Measurements from ENCODE around the gene ATP2B2.

ATP2B2 gene

GRCh38 chr3:10529809-10530208 is 24.4 kb upstream of the ATP2B2 start:
- DNase-seq (ENCODE audit: low read depth): no peak

GRCh38 chr3:10528046-10528445 is 22.7 kb upstream of the ATP2B2 start:
- DNase-seq (ENCODE audit: low read depth): no peak

DNA sequence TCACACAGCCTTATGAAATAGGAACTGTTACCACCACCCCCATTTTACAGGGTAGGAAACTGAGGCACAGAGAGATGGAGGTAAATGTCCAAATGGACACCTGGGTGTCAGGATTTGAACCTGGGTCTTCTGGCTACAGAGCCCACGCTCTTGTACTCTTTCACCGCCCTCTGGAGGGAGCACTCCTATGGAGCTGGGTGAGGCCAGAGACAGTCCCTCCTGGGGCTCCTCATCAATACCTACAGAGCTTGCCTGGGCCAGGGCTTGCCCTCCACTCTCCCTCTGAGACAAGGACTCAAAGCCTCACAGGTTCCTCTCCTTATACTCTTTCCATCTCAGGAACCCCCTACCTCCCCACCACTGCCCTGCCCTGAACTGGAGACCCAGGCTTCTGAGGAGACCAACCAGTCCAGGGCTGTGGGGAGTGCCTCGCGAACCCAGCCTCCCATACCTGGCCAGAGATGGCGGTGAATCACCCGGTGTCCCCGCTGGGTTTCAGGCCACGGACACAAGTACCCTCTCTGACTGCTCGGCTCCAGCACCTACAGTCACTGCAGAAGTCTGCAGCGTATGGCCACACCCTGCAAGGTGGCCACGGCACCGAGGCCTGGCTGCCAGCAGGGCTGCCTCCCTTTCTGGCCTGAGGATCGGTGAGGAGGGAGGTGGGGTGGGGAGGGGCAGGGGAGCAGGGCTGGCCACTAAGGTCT is 22.1 kb upstream of the ATP2B2 start:
- no peak for DNase-seq (ENCODE audit: low read depth)

DNA sequence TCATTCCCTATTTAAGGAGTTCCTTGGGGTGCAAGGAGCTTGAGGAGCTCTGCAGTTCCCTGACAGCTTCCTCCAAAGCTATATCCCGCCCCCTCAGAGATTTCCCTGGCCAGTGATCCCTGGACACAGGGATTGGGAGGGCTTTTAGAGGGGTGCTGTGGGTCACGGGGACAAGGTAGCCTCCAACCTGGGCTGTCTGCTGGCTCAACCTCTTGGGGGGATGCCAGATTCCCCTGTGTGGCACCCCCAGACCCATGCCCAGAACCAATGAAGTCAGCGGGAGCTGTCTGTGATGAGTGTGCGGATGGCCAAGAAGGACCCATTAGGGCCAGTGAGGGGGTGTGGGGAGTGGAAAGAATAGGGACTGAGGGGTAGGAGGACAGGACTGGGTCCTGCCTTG is 21.0 kb upstream of the ATP2B2 start:
- no peak for DNase-seq (ENCODE audit: low read depth)

- no peak for DNase-seq (ENCODE audit: low read depth)
Observed at GRCh38 chr3:10524799-10525301, 19.5 kb upstream of the ATP2B2 start.

GRCh38 chr3:10524270-10524669 is 18.9 kb upstream of the ATP2B2 start:
- DNase-seq (ENCODE audit: low read depth): no peak

DNA sequence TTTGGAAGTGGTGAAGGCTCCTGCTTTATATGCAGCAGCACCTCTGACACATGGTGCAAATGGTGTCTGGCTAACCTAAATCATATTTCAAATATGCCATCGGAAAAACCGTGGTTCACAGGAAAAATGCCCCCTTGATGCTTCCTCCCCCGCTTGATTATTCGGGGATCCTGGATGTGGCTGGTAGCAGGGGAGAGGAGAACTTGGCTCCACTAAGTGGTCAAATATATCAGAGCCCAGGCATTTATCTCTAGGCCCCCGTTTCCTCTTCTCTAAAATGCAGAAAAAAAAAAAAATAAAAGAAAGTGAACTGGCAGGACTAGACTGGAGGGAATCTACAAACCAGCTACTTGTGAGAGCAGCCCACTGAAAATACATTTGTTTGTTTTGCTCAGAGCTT is 18.2 kb upstream of the ATP2B2 start:
- DNase-seq (ENCODE audit: low read depth): no peak

- DNase-seq (ENCODE audit: low read depth): no peak
Observed at GRCh38 chr3:10522646-10523303, 17.4 kb upstream of the ATP2B2 start.

DNA sequence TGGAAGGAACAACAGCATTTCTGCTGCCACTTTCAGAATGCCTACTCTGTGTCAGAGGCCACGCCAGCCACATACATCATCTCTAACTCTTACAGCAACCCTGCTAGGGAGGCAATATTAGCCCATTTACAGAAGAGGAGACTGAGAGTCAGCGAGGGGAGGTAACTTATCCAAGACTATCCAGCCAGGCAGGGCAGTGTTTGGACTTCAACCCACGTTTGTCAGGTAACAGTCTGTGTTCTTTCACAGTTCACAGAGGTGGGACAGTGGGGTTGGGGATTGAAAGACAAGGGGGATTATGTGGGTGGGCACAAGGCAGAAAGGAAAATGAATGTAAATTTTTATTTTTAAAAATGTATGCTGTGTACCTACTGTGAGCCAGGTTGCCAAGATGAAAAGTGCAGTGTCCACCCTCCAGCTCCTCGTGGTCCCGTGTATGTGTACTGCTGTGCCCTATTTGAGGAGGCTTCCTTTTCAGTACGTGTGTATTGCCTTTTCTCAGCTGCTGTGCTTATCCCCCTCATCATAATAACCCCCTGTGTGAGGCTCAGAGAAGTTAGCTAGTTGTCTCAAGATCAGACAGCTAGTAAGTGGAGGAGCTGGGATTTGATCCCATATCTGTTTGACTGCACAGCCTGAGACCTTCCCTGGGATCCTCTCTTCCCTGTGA is 16.5 kb upstream of the ATP2B2 start:
- DNase-seq (ENCODE audit: low read depth): no peak

DNA sequence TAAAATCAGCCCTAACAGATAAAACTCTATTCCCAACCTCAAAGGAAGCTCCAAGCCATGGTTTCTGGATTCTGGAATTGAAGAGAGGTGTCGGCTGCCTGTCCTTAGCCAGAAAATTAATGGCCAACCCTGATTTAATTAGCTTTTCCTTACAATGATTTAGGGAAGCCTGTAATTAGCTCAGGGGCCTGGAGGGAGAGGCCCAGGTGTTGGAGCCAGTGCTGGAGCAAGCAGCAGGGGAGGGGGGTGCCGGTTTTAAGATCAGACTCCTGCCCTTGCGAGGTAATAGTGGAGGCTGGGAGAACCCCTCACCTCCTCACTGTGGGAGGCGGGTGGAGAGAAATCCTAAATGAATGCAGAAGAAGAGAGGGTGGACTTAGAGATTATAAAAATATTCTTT is 14.7 kb upstream of the ATP2B2 start:
- no peak for DNase-seq (ENCODE audit: low read depth)

GRCh38 chr3:10519236-10519635 is 13.8 kb upstream of the ATP2B2 start:
- no peak for DNase-seq (ENCODE audit: low read depth)

DNA sequence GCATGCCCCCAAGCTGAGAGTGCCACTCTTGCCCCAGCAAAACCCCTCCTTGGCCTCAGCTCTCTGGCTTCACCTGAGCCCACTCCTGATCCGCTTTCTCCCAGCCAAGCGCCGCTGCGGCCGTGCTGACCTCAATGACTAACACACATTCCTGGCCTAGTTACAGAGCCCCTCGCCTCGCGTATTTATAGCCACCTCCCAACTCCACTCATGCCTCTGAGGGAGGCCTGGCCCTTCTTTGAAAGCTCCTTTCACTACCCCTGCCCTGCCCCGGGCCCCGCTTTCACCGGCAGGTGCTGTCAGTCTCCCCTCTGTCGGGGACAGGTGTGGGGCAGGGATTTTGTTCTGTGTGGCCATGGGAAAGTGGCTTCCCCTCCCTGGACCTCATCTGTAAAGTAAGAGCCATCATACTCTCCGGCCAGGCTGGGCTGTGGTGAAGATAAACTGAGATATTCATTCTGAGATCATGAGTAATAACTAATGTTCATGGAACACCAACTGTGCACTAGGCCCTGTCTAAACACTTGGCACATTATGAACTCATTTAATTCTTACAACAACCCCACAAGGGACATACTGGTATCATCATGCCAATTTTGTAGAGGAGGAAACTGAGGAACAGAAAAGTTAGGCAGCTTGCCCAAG is 13.2 kb upstream of the ATP2B2 start:
- DNase-seq (ENCODE audit: low read depth): no peak

DNA sequence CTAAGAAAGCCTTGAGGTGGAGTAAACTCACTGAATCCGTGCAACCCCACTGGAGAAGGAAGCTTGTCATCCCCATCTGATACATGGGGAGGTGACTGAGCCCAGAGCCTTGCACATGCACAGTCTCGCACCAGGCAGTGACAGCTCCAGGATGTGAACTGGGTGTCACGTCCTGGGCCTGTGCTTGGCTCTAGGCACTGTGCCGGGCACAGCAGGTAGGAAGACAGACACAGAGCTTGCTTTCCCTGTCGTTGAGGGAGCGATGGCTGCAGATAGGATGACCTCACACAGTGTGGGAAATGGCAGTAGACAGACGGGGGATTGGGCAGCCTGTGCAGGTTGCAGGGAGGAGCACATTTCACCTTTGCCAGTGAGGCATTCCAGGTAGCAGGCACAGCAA is 12.2 kb upstream of the ATP2B2 start:
- no peak for DNase-seq (ENCODE audit: low read depth)

- DNase-seq (ENCODE audit: low read depth): no peak
Observed at GRCh38 chr3:10516544-10517452, 11.4 kb upstream of the ATP2B2 start.

GRCh38 chr3:10515884-10516495 is 10.6 kb upstream of the ATP2B2 start:
- DNase-seq (ENCODE audit: low read depth): no peak

DNA sequence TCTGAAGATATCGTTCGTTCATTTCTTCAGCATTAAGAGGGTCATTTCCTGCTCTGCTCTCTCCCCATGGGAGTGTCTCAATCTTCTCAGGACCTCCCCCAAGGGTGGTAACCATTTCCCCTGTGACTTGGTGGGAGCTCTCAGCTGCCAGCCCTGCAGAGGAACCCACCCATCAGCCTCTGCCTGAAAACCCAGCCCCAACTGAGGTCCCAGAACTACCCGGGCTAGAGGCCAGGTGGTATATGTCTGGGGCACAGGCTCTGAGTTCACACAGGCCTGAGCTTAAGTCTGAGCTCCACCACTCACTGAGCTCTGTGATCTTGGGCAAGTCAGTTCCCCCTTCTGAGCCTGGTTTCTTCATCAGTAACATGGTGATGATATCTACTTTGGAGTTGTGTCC is 10.0 kb upstream of the ATP2B2 start:
- DNase-seq (ENCODE audit: low read depth): no peak

- no peak for DNase-seq (ENCODE audit: low read depth)
Observed at GRCh38 chr3:10514407-10515069, 9.2 kb upstream of the ATP2B2 start.

DNA sequence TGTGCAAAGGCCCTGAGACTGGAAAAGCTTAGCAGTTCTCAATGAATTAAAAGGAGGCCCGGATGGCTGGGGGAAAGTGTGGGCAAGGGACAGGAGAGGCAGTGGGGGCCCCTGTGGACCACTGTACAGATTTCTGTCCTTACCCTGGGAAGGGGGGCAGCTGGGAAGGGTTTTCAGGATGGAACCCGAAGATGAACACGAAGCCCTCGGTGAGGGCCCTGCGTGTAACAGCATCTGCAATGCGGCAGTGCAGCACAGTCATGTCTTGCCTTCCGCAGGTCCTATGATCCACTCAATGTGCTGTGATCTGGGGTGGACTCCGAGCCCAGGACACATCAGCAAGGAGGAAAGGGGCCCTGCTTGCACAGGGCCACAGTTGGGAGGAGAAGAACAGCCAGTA is 7.9 kb upstream of the ATP2B2 start:
- no peak for DNase-seq (ENCODE audit: low read depth)

GRCh38 chr3:10512687-10513086 is 7.3 kb upstream of the ATP2B2 start:
- no peak for DNase-seq (ENCODE audit: low read depth)

DNA sequence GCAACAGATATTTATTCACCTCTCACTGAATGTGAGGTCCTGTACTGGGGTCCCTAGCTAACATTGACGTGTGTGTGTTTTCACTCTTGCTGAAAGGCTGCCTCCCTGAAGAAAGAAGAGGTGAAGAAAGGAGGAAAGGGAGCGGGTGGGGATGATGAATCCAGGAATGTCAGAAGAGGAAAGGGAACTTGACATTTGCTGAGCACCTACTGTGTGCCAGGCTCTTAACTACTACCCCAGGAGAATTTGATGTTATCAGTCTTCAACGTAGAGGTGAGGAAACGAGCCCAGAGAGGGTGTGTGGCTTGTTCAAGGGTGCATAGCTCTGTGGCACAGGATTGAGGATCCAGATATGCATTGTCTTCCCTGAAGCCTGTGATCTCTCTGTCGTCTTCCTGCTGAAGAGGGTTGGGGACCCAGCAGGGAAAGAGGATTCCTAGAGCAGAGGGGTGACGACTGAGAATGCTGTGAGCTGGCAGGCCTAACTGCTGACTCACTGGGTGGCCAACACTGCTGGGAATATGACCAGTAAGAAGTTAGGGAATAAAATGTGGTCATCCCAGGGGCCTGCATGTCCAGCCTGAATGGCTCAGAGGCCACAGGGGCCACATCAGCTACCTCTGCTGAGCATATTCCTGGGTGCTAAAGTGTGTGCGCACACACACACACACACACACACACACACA is 6.6 kb upstream of the ATP2B2 start:
- DNase-seq (ENCODE audit: low read depth): no peak
